B cell (primary cell): ENCODE data around the gene TMEM205. TPM values are rescaled to one million over a fixed set of nuclear protein-coding genes. Genes with fewer than 3 reads are reported as not detected.
A peak's percentile ranks its signal among the peaks of the same experiment; 100 is the strongest.

ENCODE experiments used
- ATAC-seq: fragments of 200-7000 bp; cut with Tn5 transposase; one replicate; pipeline ENCODE4 v1.10.0; 2021; ENCODE audit warnings: low read depth, mild to moderate bottlenecking, moderate number of reproducible peaks, moderate library complexity
- CTCF ChIA-PET: fragments of 350-600 bp; sonication (Branson Sonifier 250); formaldehyde crosslinking; loops from one replicate; lab custom pipeline; 2021; ENCODE audit warnings: antibody characterized with exemption, inconsistent platforms; lab: Charles Lee
- POLR2A ChIA-PET: fragments of 350-600 bp; sonication (Branson Sonifier 250); formaldehyde crosslinking; loops from one replicate; lab custom pipeline; 2021; ENCODE audit warnings: antibody characterized with exemption; lab: Charles Lee
- DNase-seq: peaks from one replicate; pipeline ENCODE4 v3.0.0; 2013
- H2AFZ ChIP-seq: 2 replicates; pipeline ENCODE4 v1.6.1; 2012; ENCODE audit warnings: mild to moderate bottlenecking, low read depth, low read length; ENCODE audit not compliant: insufficient read depth, poor library complexity, severe bottlenecking
- H3K27ac ChIP-seq, 2 donors: 1 replicate in 1 of 2; 2 replicates in 1 of 2; pipeline ENCODE4 v1.5.1; 2012 to 2013; ENCODE audit warnings: low read length in 2 of 2, mild to moderate bottlenecking in 2 of 2, moderate library complexity in 1 of 2
- H3K27me3 ChIP-seq, 4 experiments: fragments of 200-600 bp in 1 of 4; sonication (generic) in 1 of 4; replicated peaks in 1 of 4; 1 replicate in 2 of 4; 2 replicates in 2 of 4; pipeline versions ENCODE4 v1.6.1 to v1.7.0; 2013 to 2016; ENCODE audit warnings: low read length in 3 of 4, mild to moderate bottlenecking in 2 of 4, mixed read lengths in 1 of 4, moderate library complexity in 1 of 4; ENCODE audit not compliant: insufficient read depth in 4 of 4, control insufficient read depth in 3 of 4; ENCODE audit errors: control extremely low read depth in 1 of 4
- H3K36me3 ChIP-seq, 2 experiments: replicated peaks in 1 of 2; 1 replicate in 1 of 2; 2 replicates in 1 of 2; pipeline versions ENCODE4 v1.6.1 to v1.7.1; 2013; ENCODE audit warnings: low read length in 1 of 2; ENCODE audit not compliant: insufficient read depth in 2 of 2, control insufficient read depth in 1 of 2; ENCODE audit errors: control extremely low read depth in 1 of 2, extremely low read depth in 1 of 2
- H3K4me1 ChIP-seq, 2 donors: fragments of 200-600 bp in 1 of 2; sonication (generic) in 1 of 2; 1 replicate in 1 of 2; 2 replicates in 1 of 2; pipeline versions ENCODE4 v1.5.1 to v1.6.1; 2013 to 2017; ENCODE audit warnings: low read length in 2 of 2; ENCODE audit not compliant: control insufficient read depth in 2 of 2, insufficient read depth in 2 of 2
- H3K4me2 ChIP-seq: replicated peaks from 2 replicates; pipeline ENCODE3; 2012; ENCODE audit warnings: mild to moderate bottlenecking, low read depth, low read length; ENCODE audit not compliant: poor library complexity, severe bottlenecking
- H3K4me3 ChIP-seq, 5 experiments: fragments of 200-600 bp in 1 of 5; sonication (generic) in 1 of 5; 1 replicate in 3 of 5; 2 replicates in 2 of 5; pipeline versions ENCODE4 v1.5.1 to v1.7.0; 2011 to 2016; ENCODE audit warnings: low read length in 4 of 5, mild to moderate bottlenecking in 4 of 5, low read depth in 2 of 5, control low read depth in 1 of 5, moderate library complexity in 1 of 5; ENCODE audit not compliant: insufficient read depth in 1 of 5; ENCODE audit errors: control extremely low read depth in 1 of 5, extremely low read depth in 1 of 5
- H3K79me2 ChIP-seq: fragments of 200-600 bp; sonication (generic); one replicate; pipeline ENCODE4 v1.6.0; 2016; ENCODE audit warnings: low read length; ENCODE audit not compliant: control insufficient read depth, insufficient read depth
- H3K9ac ChIP-seq: fragments of 200-600 bp; sonication (generic); 2 replicates; pipeline ENCODE4 v1.6.1; 2017; ENCODE audit warnings: mild to moderate bottlenecking, low read length, moderate library complexity
- H3K9me3 ChIP-seq, 3 donors: one replicate each; pipeline versions ENCODE4 v1.6.1 to v1.7.1; 2013; ENCODE audit warnings: low read length in 2 of 3; ENCODE audit not compliant: control insufficient read depth in 2 of 3, insufficient read depth in 1 of 3; ENCODE audit errors: control extremely low read depth in 1 of 3
- H4K20me1 ChIP-seq: 2 replicates; pipeline ENCODE4 v1.6.0; 2012; ENCODE audit warnings: mild to moderate bottlenecking, low read length; ENCODE audit not compliant: insufficient read depth, control insufficient read depth, poor library complexity, severe bottlenecking
- H3K27ac Mint-ChIP-seq: one replicate; pipeline ENCODE4 v1.8.0; 2021; ENCODE audit warnings: mixed read lengths
- H3K27me3 Mint-ChIP-seq: one replicate; pipeline ENCODE4 v1.8.0; 2021; ENCODE audit warnings: mixed read lengths
- H3K4me1 Mint-ChIP-seq: one replicate; pipeline ENCODE4 v1.8.0; 2021; ENCODE audit warnings: mixed read lengths
- H3K4me3 Mint-ChIP-seq: one replicate; pipeline ENCODE4 v1.8.0; 2021; ENCODE audit warnings: mixed read lengths
- H3K9me3 Mint-ChIP-seq: one replicate; pipeline ENCODE4 v1.8.0; 2022; ENCODE audit warnings: mixed read lengths; ENCODE audit not compliant: insufficient read depth
- EZH2 ChIP-seq: IDR thresholded peaks from 2 replicates; pipeline ENCODE4 v1.6.1; 2012; ENCODE audit warnings: borderline replicate concordance, low read depth, mild to moderate bottlenecking, moderate library complexity, low read length; ENCODE audit not compliant: insufficient read depth, poor library complexity, severe bottlenecking
- WGBS: methylation state at CpG from one replicate; pipeline ENCODE4 v1.1.5; 2013; ENCODE audit warnings: missing lambda C conversion rate; ENCODE audit not compliant: insufficient coverage; 5-methylcytosine and 5-hydroxymethylcytosine counted together
- intact Hi-C: fragments of 100-400 bp; cut with micrococcal nuclease; formaldehyde crosslinking; loops from one replicate; pipeline ENCODE4 v1.10.0; 2022
- polyA plus RNA-seq: library from polyadenylated mRNA; depleted of rRNA; stranded (reverse); fragments of >200 nt; gene quantifications from 2 replicates; pipeline ENCODE4 v1.2.3, GENCODE V29; 2012
- total RNA-seq, 2 donors: library from RNA; stranded (reverse); fragments of 120-200 nt in 1 of 2; gene quantifications; 1 replicate in 1 of 2; 2 replicates in 1 of 2; pipeline versions ENCODE4 v1.2.3 to v1.2.4, GENCODE V29; 2013 to 2022
- TF ChIP-seq, protein P1 (sequence below): fragments of 200-600 bp; IDR thresholded peaks from one replicate; pipeline ENCODE4 v1.8.0; 2022; ENCODE audit warnings: antibody characterized with exemption, mild to moderate bottlenecking

Gene TMEM205
- total and polyA plus RNA-seq, 2 donors (not counting 1 experiment from before 2014, with no cell fraction given): 48.5 to 152 TPM

DNA sequence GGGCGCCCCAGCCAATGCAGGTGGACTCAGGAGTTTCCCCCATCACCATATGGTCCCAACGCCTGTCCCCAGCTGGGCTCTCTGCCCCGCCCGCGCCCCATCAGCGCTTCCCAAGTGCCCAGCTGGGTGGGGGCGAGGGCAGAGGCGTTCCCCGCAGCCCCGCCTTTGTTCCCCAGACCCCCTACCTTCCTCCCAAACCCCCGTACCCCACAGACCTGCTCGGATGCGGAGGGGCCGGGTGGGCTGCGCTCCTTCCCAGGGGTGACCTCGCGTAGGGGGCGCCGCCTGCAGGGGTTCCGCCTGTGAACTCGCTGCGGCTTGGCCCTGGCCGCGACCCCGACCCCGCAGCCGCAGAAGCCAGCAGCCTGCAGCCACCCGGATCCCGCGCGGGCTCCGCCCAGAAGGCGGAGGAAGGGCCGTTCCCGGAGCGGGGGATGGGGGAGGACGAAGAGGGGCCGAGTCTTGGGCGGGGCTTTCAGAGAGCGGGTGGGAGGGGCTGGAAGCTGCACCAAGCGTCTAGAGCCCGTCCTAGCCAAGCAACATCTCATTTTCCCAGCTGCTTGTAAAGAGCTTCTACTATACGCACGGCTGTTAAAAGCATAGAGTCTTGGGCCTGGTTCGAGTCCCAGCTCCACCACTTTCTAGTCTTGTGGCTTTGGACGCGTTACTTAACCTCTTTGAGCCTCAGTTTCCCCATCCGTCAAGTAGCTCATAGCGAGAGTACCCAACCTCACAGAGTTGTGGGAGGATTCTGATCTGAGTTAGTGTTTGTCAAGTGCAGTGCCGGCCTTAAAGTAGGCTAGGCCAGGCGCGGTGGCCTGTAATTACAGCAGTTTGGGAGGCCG lies 6.6 kb downstream of the TMEM205 start, which contains the start of gene RAB3D:
TSS of gene RAB3D (minus strand) at position 404 of the 845 bp plus-strand sequence. CDS start 2,258 bp downstream, outside the sequence.
- H3K4me2 ChIP-seq: peak within 1 kb of the TSS; percentile 95
- ChIA-PET CTCF (interaction anchor here (0.8 to 2.0 kb wide), 2 partner anchors 41 to 46 kb away, joined by 5 to 10 read pairs; no protein-coding TSS in a partner anchor), POLR2A (interaction anchor here (0.6 to 2.2 kb wide), 3 partner anchors 34 to 60 kb away, joined by 3 to 8 read pairs (median 4); partner anchors contain the start of gene SWSAP1)
- no peaks in the 10 kb centered on the region for H4K20me1 ChIP-seq
- H3K4me3 ChIP-seq: peak within 1 kb of the TSS; percentile 55 to 65 (median 58)
- peak; percentile 82 for DNase-seq
- TF ChIP-seq EZH2: no peak
- TF ChIP-seq, protein P1, sequence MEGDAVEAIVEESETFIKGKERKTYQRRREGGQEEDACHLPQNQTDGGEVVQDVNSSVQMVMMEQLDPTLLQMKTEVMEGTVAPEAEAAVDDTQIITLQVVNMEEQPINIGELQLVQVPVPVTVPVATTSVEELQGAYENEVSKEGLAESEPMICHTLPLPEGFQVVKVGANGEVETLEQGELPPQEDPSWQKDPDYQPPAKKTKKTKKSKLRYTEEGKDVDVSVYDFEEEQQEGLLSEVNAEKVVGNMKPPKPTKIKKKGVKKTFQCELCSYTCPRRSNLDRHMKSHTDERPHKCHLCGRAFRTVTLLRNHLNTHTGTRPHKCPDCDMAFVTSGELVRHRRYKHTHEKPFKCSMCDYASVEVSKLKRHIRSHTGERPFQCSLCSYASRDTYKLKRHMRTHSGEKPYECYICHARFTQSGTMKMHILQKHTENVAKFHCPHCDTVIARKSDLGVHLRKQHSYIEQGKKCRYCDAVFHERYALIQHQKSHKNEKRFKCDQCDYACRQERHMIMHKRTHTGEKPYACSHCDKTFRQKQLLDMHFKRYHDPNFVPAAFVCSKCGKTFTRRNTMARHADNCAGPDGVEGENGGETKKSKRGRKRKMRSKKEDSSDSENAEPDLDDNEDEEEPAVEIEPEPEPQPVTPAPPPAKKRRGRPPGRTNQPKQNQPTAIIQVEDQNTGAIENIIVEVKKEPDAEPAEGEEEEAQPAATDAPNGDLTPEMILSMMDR: no peak
- H3K79me2 ChIP-seq: no peaks in the 10 kb centered on the region
- peak within 1 kb of the TSS; percentile 61 for H3K27ac Mint-ChIP-seq
- H3K4me1 Mint-ChIP-seq: peaks cover 25% of the 10 kb centered on the region
- H3K27me3 Mint-ChIP-seq: no peaks in the 10 kb centered on the region
- WGBS: 7% methylated on average over 49 of the region's 53 CpGs
- intact Hi-C loops: no loop called here
- H3K9ac ChIP-seq: peak within 1 kb of the TSS; percentile 67
- peak within 1 kb of the TSS; percentile 81 for H3K4me3 Mint-ChIP-seq
- peaks cover 10 to 17% of the 10 kb centered on the region in 2 donors for H3K4me1 ChIP-seq
- ATAC-seq: peak; percentile 99
- peaks cover 8 to 12% of the 10 kb centered on the region in 2 experiments for H3K36me3 ChIP-seq
- H3K27me3 ChIP-seq: no peaks in the 10 kb centered on the region
- H3K9me3 Mint-ChIP-seq: no peaks in the 10 kb centered on the region
- H2AFZ ChIP-seq: peak within 1 kb of the TSS; percentile 85
- H3K27ac ChIP-seq: peak within 1 kb of the TSS in 1 of 2 donors; percentile 15
- H3K9me3 ChIP-seq: peaks cover 0 to 13% (median 0%) of the 10 kb centered on the region in 3 donors
